ENCODE measurements around the gene THBS4.
"Not testable (repeated sequence)": the region's sequence is repeated elsewhere in the genome, so short reads cannot be mapped to it uniquely, and the experiment has no call there.

Gene THBS4

DNA sequence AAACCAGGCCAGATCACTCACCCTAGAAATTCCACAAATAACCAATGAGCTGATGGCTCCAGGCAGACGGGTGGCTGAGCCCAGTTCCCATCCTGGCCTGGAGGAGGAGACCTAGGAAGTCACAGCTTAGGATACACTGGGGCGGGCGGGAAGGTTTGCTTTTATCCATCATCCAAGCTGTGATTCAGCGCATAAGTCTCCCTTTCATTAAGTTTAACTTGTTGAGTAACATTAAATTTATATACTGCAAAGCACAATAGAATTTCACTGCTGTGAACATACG lies 55.7 kb downstream of the THBS4 start:
- no peaks in the 10 kb centered on the region for H3K36me3 ChIP-seq (ENCODE audit: control insufficient read depth, low read length)
- H3K27me3 ChIP-seq (ENCODE audit: control insufficient read depth, low read length) = 0 out of 2 replicates have a peak, but pooled peaks cover 5% of the 10 kb centered on the region
- no peak overlapping the region for H3K4me3 ChIP-seq (ENCODE audit: low read length)
- H3K9me3 ChIP-seq (ENCODE audit: control insufficient read depth, insufficient read depth, low read length) = no peaks in the 10 kb centered on the region
- no peaks in the 10 kb centered on the region for H3F3A ChIP-seq (ENCODE audit: control insufficient read depth, insufficient read depth)
- no peaks in the 10 kb centered on the region for H4K20me1 ChIP-seq (ENCODE audit: control insufficient read depth, insufficient read depth, low read depth, low read length)
- no peaks in the 10 kb centered on the region for H3K4me1 ChIP-seq (ENCODE audit: control insufficient read depth, low read length)
- no peaks in the 10 kb centered on the region for H3K79me2 ChIP-seq (ENCODE audit: control insufficient read depth, low read length)
- no peaks in the 10 kb centered on the region for H3K9me2 ChIP-seq (replicated peaks; ENCODE audit: control insufficient read depth, low read length)
- TF ChIP-seq, protein P1, sequence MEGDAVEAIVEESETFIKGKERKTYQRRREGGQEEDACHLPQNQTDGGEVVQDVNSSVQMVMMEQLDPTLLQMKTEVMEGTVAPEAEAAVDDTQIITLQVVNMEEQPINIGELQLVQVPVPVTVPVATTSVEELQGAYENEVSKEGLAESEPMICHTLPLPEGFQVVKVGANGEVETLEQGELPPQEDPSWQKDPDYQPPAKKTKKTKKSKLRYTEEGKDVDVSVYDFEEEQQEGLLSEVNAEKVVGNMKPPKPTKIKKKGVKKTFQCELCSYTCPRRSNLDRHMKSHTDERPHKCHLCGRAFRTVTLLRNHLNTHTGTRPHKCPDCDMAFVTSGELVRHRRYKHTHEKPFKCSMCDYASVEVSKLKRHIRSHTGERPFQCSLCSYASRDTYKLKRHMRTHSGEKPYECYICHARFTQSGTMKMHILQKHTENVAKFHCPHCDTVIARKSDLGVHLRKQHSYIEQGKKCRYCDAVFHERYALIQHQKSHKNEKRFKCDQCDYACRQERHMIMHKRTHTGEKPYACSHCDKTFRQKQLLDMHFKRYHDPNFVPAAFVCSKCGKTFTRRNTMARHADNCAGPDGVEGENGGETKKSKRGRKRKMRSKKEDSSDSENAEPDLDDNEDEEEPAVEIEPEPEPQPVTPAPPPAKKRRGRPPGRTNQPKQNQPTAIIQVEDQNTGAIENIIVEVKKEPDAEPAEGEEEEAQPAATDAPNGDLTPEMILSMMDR (IDR thresholded peaks at IDR 0.05; ENCODE audit: low read depth, low read length, poor library complexity, severe bottlenecking) = no peak
- TF ChIP-seq EZH2phosphoT487 (IDR thresholded peaks at IDR 0.05; ENCODE audit: borderline replicate concordance, low read length) = no peak
- H3K4me2 ChIP-seq (ENCODE audit: low read length) = no peak overlapping the region
- H3K27ac ChIP-seq (ENCODE audit: low read depth, low read length) = no peak overlapping the region

DNA sequence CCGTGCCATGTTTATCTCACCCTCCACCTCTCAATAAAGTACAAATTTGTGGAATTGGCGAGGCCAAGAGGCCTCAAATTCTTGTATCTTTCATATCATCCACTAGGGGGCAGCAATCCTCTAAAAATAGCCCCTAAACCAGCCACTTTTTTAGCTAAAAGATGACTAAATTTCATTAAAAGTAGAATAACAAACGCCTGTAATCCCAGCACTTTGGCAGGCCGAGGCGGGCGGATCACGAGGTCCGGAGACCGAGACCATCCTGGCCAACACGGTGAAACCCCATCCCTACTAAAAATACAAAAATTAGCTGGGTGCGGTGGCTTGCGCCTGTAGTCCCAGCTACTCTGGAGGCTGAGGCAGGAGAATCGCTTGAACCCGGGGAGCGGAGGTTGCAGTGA lies 56.6 kb downstream of the THBS4 start:
- H3K4me2 ChIP-seq (ENCODE audit: low read length); H3K27me3 ChIP-seq (ENCODE audit: control insufficient read depth, low read length); H3F3A ChIP-seq (ENCODE audit: control insufficient read depth, insufficient read depth); H3K4me3 ChIP-seq (ENCODE audit: low read length); H3K4me1 ChIP-seq (ENCODE audit: control insufficient read depth, low read length); H4K20me1 ChIP-seq (ENCODE audit: control insufficient read depth, insufficient read depth, low read depth, low read length); H3K27ac ChIP-seq (ENCODE audit: low read depth, low read length); H3K9me2 ChIP-seq (replicated peaks; ENCODE audit: control insufficient read depth, low read length); H3K9me3 ChIP-seq (ENCODE audit: control insufficient read depth, insufficient read depth, low read length); H3K79me2 ChIP-seq (ENCODE audit: control insufficient read depth, low read length); H3K36me3 ChIP-seq (ENCODE audit: control insufficient read depth, low read length): not testable (repeated sequence)
- TF ChIP-seq, protein P1 (IDR thresholded peaks at IDR 0.05; ENCODE audit: low read depth, low read length, poor library complexity, severe bottlenecking) = peak; percentile 68

DNA sequence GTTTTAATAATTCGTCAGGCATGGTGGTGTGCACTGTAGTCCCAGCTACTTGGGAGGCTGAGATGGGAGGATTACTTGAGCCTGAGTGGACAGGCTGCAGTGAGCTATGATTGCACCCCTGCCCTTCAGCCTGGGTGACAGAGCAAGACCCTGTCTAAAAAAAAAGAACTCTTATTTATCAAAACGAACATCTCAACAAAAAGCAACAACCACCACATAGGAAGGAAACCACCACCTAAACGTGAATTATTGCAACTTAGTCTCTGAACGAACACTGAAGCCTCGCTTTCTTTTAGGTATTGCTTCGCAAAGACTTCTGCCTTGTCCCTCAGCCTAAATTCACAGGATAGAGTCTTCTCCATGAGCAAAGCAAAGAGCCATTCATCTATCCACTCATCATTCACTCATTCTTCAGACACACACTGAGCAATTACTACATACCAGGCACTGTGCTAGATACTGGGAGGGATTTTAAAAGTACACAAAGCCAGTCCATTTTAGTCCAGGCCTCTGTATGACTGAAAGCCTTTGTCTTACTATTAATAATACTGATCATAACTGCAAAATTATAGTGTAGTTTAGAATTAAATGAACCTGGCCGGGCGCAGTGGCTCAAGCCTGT lies 57.4 kb downstream of the THBS4 start:
- Histone ChIP-seq H3K4me2 (ENCODE audit: low read length) (no peak overlapping the region), H4K20me1 (ENCODE audit: control insufficient read depth, insufficient read depth, low read depth, low read length) (no peaks in the 10 kb centered on the region), H3F3A (ENCODE audit: control insufficient read depth, insufficient read depth) (no peaks in the 10 kb centered on the region), H3K9me2 (replicated peaks; ENCODE audit: control insufficient read depth, low read length) (no peaks in the 10 kb centered on the region), H3K36me3 (ENCODE audit: control insufficient read depth, low read length) (no peaks in the 10 kb centered on the region), H3K4me3 (ENCODE audit: low read length) (no peak overlapping the region), H3K4me1 (ENCODE audit: control insufficient read depth, low read length) (no peaks in the 10 kb centered on the region), H3K9me3 (ENCODE audit: control insufficient read depth, insufficient read depth, low read length) (no peaks in the 10 kb centered on the region), H3K27me3 (ENCODE audit: control insufficient read depth, low read length) (0 out of 2 replicates have a peak, but pooled peaks cover 5% of the 10 kb centered on the region), H3K27ac (ENCODE audit: low read depth, low read length) (no peak overlapping the region), H3K79me2 (ENCODE audit: control insufficient read depth, low read length) (no peaks in the 10 kb centered on the region)
- TF ChIP-seq, protein P1 (IDR thresholded peaks at IDR 0.05; ENCODE audit: low read depth, low read length, poor library complexity, severe bottlenecking) = no peak
- no peak for TF ChIP-seq EZH2phosphoT487 (IDR thresholded peaks at IDR 0.05; ENCODE audit: borderline replicate concordance, low read length)
